Stimulated activated CD8-positive, alpha-beta memory T cell treated with anti-CD3 and anti-CD28 coated beads, Interleukin-12 subunit alpha, Interleukin-12 subunit beta, amount 100 ng/mL, for 24 hours (primary cell): Measurements from ENCODE around the gene PKIG.

Source experiments
- DNase-seq: peaks from one replicate; pipeline ENCODE4 v3.0.0-alpha.2; 2020; ENCODE audit errors: extremely low read depth

PKIG gene

GRCh38 chr20:44662261-44662660 lies 79.9 kb downstream of the PKIG start:
- DNase-seq: no peak

GRCh38 chr20:44664131-44664530 lies 81.8 kb downstream of the PKIG start:
- DNase-seq: no peak

GRCh38 chr20:44666066-44666465 lies 83.7 kb downstream of the PKIG start:
- no peak for DNase-seq
